Esophagus muscularis mucosa (tissue), 4 donors: ENCODE measurements around the gene TGM5. TPM values are rescaled to one million over a fixed set of nuclear protein-coding genes. Genes with fewer than 3 reads are reported as not detected.
A peak's percentile ranks its signal among the peaks of the same experiment; 100 is the strongest.

Experiments used
- DNase-seq: peaks from one replicate; pipeline ENCODE4 v3.0.0-alpha.2; 2017; ENCODE audit errors: extremely low spot score
- H3K27ac ChIP-seq, 4 donors: fragments of 200-600 bp; sonication (generic); replicated peaks in 1 of 4; 1 replicate in 3 of 4; 2 replicates in 1 of 4; pipeline ENCODE4 v1.5.1; 2016 to 2019; ENCODE audit warnings: mild to moderate bottlenecking in 1 of 4
- H3K27me3 ChIP-seq, 4 donors: fragments of 200-600 bp; sonication (generic); one replicate each; pipeline versions ENCODE4 v1.5.1 to v1.6.0; 2016 to 2019
- H3K36me3 ChIP-seq, 4 donors: fragments of 200-600 bp; sonication (generic); one replicate each; pipeline ENCODE4 v1.5.1; 2016 to 2019
- H3K4me1 ChIP-seq, 4 donors: fragments of 200-600 bp; sonication (generic); one replicate each; pipeline ENCODE4 v1.5.1; 2016 to 2019
- H3K4me3 ChIP-seq, 4 donors: fragments of 200-600 bp; sonication (generic); 1 replicate in 2 of 4; 2 replicates in 2 of 4; pipeline ENCODE4 v1.5.1; 2016 to 2019; ENCODE audit warnings: mild to moderate bottlenecking in 4 of 4, moderate library complexity in 1 of 4
- H3K9me3 ChIP-seq, 4 donors: fragments of 200-600 bp; sonication (generic); 1 replicate in 3 of 4; 2 replicates in 1 of 4; pipeline ENCODE4 v1.5.1; 2016 to 2019
- CTCF ChIP-seq, 3 experiments: fragments of 200-600 bp in 2 of 3; fragments of 450-650 bp in 1 of 3; sonication (generic) in 2 of 3; IDR thresholded peaks; one replicate each; pipeline ENCODE4 v1.5.1; 2017 to 2019; ENCODE audit warnings: antibody characterized with exemption in 3 of 3, mild to moderate bottlenecking in 2 of 3, moderate library complexity in 1 of 3
- EP300 ChIP-seq: sonication (generic); formaldehyde crosslinking; IDR thresholded peaks from one replicate; pipeline ENCODE4 v1.6.1; 2017; ENCODE audit warnings: antibody characterized with exemption
- POLR2A ChIP-seq: fragments of 450-650 bp; IDR thresholded peaks from one replicate; pipeline ENCODE4 v1.6.1; 2017; ENCODE audit warnings: antibody characterized with exemption, moderate library complexity, mild to moderate bottlenecking, low read depth
- POLR2AphosphoS5 ChIP-seq, 2 donors: sonication (generic); formaldehyde crosslinking; IDR thresholded peaks; one replicate each; pipeline ENCODE4 v1.6.1; 2017; ENCODE audit warnings: antibody characterized with exemption in 2 of 2
- WGBS: methylation state at CpG from one replicate; pipeline ENCODE4 v1.1.5; 2018; 5-methylcytosine and 5-hydroxymethylcytosine counted together
- intact Hi-C: fragments of 100-400 bp; cut with DNase I; formaldehyde crosslinking; loops from one replicate; pipeline ENCODE4 v1.15.1; 2023
- total RNA-seq, 4 donors: library from RNA; depleted of rRNA; stranded (reverse); fragments of >200 nt; gene quantifications; one replicate each; pipeline versions ENCODE4 v1.1.0 to v1.2.1, GENCODE V29; 2016

TGM5 gene
- total RNA-seq, 4 donors from 2014 or later, result under 0.01 to 0.91 (median 0.25) TPM

- H3K9me3 ChIP-seq, result no peaks in the 10 kb centered on the region
- H3K4me3 ChIP-seq, result no peak within 1 kb of the TSS
- H3K27ac ChIP-seq, result no peak within 1 kb of the TSS
- TF ChIP-seq EP300 (no peak), POLR2AphosphoS5 (IDR thresholded peaks at IDR 0.05) (no peak), CTCF (IDR thresholded peaks at IDR 0.05) (no peak), POLR2A (no peak)
- H3K36me3 ChIP-seq, result no peaks in the 10 kb centered on the region
- H3K27me3 ChIP-seq, result peaks cover 0 to 14% (median 0%) of the 10 kb centered on the region in 4 donors
- intact Hi-C loops, result loop anchor here (5.0 kb wide), 1 partner anchor 66 kb away; no protein-coding TSS in a partner anchor
- 91% methylated on average over 3 of the region's 3 CpGs for WGBS
- no peak for DNase-seq
- no peaks in the 10 kb centered on the region for H3K4me1 ChIP-seq
These were observed 45.7 kb downstream of the TGM5 start, which contains the start of gene EPB42 for GRCh38 chr15:43220991-43221403. EPB42 (minus strand) TSS chr15:43221018; CDS start chr15:43220825, 193 bp downstream.

DNA sequence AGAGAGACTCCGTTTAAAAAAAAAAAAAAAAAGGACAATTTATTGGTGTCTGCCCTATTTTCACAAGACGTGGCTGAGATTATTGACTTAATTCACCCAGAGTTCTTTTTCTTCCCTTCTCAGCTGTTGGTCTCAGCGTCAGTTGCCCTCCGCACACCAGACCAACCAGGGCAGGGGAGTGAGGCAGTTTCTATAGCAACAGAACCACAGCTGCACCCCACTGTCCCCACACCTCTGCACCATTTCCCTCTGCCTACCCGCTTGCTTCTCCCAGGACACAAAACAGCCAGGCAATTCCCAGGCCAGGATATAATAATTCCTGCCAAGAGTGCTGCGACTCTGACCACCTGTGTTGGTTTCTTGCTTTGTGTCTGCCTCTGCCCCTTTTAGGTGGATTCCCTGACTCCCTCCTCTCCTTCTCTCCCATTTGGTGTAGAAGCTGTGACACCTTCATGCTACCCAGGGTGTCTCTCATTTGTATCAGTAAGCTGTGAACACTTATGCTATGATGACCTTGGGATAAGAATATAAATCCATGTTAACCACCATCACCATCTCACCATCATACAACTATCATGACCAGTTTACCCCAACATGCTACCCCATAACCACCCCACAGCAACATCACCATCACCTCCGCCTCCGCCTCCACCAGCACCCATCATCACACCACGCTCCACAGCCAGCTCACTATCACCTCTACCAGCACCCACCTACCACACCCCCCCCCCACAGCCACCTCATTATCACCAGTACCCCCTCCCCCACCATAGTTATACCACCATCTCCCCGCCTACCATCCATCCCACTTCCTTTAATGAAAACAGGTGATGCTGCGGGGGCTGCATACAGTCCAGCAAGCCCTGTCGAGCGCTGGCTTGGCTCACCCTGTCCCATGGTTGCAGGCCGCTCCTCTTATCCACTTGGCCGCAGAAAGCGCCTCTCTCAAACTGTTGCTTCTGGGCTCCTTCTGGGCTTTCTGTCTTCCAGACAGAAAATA, 46.5 kb downstream of the TGM5 start:
- H3K9me3 ChIP-seq, result no peaks in the 10 kb centered on the region
- TF ChIP-seq CTCF (IDR thresholded peaks at IDR 0.05) (no peak), POLR2A (no peak), EP300 (no peak), POLR2AphosphoS5 (IDR thresholded peaks at IDR 0.05) (no peak)
- H3K4me3 ChIP-seq, result no peak overlapping the region
- H3K27me3 ChIP-seq, result peaks cover 0 to 14% (median 0%) of the 10 kb centered on the region in 4 donors
- no peaks in the 10 kb centered on the region for H3K36me3 ChIP-seq
- H3K27ac ChIP-seq, result no peak overlapping the region
- no peaks in the 10 kb centered on the region for H3K4me1 ChIP-seq
- 87% methylated on average over 16 of the region's 16 CpGs for WGBS
- intact Hi-C loops, result loop anchor here (5.0 kb wide), 1 partner anchor 67 kb away; no protein-coding TSS in a partner anchor
- DNase-seq, result no peak

GRCh38 chr15:43218908-43219706, 47.6 kb downstream of the TGM5 start:
- WGBS, result 38% methylated on average over 13 of the region's 13 CpGs

GRCh38 chr15:43215961-43216360, 50.8 kb downstream of the TGM5 start:
- TF ChIP-seq EP300 (no peak), POLR2AphosphoS5 (IDR thresholded peaks at IDR 0.05) (no peak), POLR2A (no peak), CTCF (IDR thresholded peaks at IDR 0.05) (no peak)

More at GRCh38 chr15:43218908-43219706, 47.6 kb downstream of the TGM5 start:
- no peak for DNase-seq
- Histone ChIP-seq H3K27me3 (peaks cover 0 to 10% (median 0%) of the 10 kb centered on the region in 4 donors), H3K4me1 (no peaks in the 10 kb centered on the region), H3K36me3 (no peaks in the 10 kb centered on the region), H3K4me3 (no peak overlapping the region), H3K9me3 (no peaks in the 10 kb centered on the region), H3K27ac (no peak overlapping the region)
- TF ChIP-seq POLR2AphosphoS5 (IDR thresholded peaks at IDR 0.05) (no peak), CTCF (IDR thresholded peaks at IDR 0.05) (peak in 1 of 3 experiments; percentile 5)
- intact Hi-C loops, result no loop called here

More at GRCh38 chr15:43215961-43216360, 50.8 kb downstream of the TGM5 start:
- Histone ChIP-seq H3K4me3 (no peak overlapping the region), H3K27ac (no peak overlapping the region), H3K4me1 (no peaks in the 10 kb centered on the region), H3K36me3 (no peaks in the 10 kb centered on the region), H3K9me3 (no peaks in the 10 kb centered on the region), H3K27me3 (peaks cover 0 to 10% (median 0%) of the 10 kb centered on the region in 4 donors)
- DNase-seq, result no peak
- intact Hi-C loops, result no loop called here
- 81% methylated on average over 7 of the region's 7 CpGs for WGBS
